ENCODE data around the gene ZNF367. TPM values are rescaled to one million over a fixed set of nuclear protein-coding genes. Genes with fewer than 3 reads are reported as not detected.

Gene ZNF367
- total RNA-seq, 4 donors from 2014 or later: 2.2 to 7.1 (median 4.6) TPM

DNA sequence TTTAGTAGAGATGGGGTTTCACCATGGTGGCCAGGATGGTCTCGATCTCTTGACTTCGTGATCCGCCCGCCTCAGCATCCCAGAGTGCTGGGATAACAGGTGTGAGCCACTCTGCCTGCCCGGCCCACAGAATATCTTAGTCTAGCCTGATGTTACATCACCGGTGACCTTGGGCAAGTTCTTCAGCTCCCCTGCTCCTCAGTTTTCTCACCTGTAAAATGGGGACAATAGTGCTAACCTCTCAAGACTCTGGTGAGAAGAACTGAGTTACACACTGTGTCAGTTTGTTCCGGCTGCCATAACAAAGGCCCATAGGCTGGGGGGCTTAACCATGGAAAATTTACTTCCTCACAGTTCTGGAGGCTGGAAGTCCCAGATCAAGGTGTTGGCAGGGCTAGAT is 19.3 kb upstream of the ZNF367 start:
- TF ChIP-seq POLR2A (IDR thresholded peaks at IDR 0.05): no peak
- TF ChIP-seq CTCF (IDR thresholded peaks at IDR 0.05): no peak

DNA sequence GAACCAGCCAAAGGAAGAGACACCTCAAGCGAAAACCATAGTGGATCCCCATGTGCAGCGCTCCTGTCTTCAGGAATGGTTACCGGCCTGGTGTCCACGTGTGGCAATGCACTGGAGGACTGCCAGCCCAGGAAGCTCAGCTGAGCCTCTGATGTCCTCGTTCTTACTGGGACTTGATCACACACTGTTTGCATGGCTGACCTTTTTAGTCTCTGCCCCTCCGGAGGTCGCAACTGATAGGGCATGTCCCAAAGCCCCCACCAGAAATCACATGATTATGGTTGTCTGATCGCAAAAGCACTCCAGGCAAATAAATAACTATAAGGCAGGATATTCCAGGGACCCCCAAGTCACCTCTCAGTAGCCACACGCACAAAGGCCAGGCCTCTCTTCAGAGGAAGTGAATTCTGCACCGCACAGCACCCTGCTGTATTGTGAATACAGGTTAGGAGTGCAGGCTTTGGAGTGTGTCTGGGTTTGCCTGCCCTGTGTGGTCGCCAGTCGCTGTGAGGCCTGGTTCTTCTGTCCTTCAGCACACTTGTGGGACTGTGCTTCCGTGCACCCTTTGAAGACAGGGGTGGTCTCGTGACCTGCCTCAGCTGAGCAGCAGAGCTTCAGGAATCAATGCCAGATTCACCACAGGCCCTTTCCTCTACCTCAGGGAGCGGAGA is 18.4 kb upstream of the ZNF367 start:
- DNase-seq: no peak
- intact Hi-C loops (cut with DNase I): loop anchor here (10.0 kb wide), 1 partner anchor 228 kb away; no protein-coding TSS in a partner anchor
- WGBS, 2 donors: 87 to 97% methylated on average over 5 to 7 of the region's 15 CpGs

More for the DNA sequence above, 19.3 kb upstream of the ZNF367 start:
- peaks cover 0 to 4% (median 0%) of the 10 kb centered on the region in 3 donors for H3K9me3 ChIP-seq
- no peaks in the 10 kb centered on the region for H3K4me1 ChIP-seq
- no peak overlapping the region for H3K27ac ChIP-seq
- WGBS, 2 donors: 95 to 100% methylated on average over 3 to 7 of the region's 7 CpGs
- DNase-seq: no peak
- intact Hi-C loops (cut with DNase I): loop anchor here (10.0 kb wide), 1 partner anchor 227 kb away; no protein-coding TSS in a partner anchor
- no peaks in the 10 kb centered on the region for H3K27me3 ChIP-seq
- no peak overlapping the region for H3K4me3 ChIP-seq
- H3K36me3 ChIP-seq: no peaks in the 10 kb centered on the region

GRCh38 chr9:96436063-96436455 is 17.9 kb upstream of the ZNF367 start:
- Histone ChIP-seq H3K9me3 (peaks cover 0 to 4% (median 0%) of the 10 kb centered on the region in 3 donors), H3K27ac (no peak overlapping the region), H3K27me3 (no peaks in the 10 kb centered on the region), H3K4me3 (no peak overlapping the region), H3K36me3 (no peaks in the 10 kb centered on the region), H3K4me1 (no peaks in the 10 kb centered on the region)
- no peak for DNase-seq
- TF ChIP-seq POLR2A (IDR thresholded peaks at IDR 0.05) (no peak), CTCF (IDR thresholded peaks at IDR 0.05) (no peak)
- intact Hi-C loops (cut with DNase I): loop anchor here (10.0 kb wide), 1 partner anchor 229 kb away; no protein-coding TSS in a partner anchor
- 62 to 80% methylated on average over 2 of the region's 2 CpGs for WGBS, 2 donors

More for the DNA sequence above, 18.4 kb upstream of the ZNF367 start:
- Histone ChIP-seq H3K27ac (no peak overlapping the region), H3K27me3 (no peaks in the 10 kb centered on the region), H3K4me3 (no peak overlapping the region), H3K4me1 (no peaks in the 10 kb centered on the region), H3K36me3 (no peaks in the 10 kb centered on the region), H3K9me3 (peaks cover 0 to 4% (median 0%) of the 10 kb centered on the region in 3 donors)
- no peak for TF ChIP-seq POLR2A (IDR thresholded peaks at IDR 0.05)
- no peak for TF ChIP-seq CTCF (IDR thresholded peaks at IDR 0.05)

DNA sequence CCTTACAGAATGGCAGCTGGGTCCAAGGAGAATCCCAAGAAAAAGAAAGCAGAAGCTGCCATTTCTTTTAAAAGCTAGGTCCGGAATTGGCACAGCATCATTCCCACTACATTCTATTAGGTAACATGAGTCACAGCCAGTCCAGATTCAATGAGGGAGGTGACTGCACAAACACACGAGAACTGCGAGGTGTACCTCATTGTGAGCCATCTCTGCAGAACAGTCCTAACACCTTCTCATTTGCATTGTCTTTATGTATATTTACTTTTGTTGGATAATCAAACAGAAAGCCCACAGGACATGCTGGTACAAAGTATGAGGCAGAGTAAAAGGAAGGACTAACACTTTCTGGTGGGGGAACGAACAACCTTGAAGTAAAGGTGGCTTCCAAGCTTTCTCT is 17.2 kb upstream of the ZNF367 start:
- Histone ChIP-seq H3K27me3 (no peaks in the 10 kb centered on the region), H3K9me3 (peaks cover 0 to 4% (median 0%) of the 10 kb centered on the region in 3 donors), H3K36me3 (no peaks in the 10 kb centered on the region), H3K27ac (no peak overlapping the region), H3K4me3 (no peak overlapping the region), H3K4me1 (no peaks in the 10 kb centered on the region)
- no peak for DNase-seq
- intact Hi-C loops (cut with DNase I): loop anchor here (10.0 kb wide), 1 partner anchor 229 kb away; no protein-coding TSS in a partner anchor
- TF ChIP-seq POLR2A (IDR thresholded peaks at IDR 0.05) (no peak), CTCF (IDR thresholded peaks at IDR 0.05) (no peak)
- WGBS, 2 donors: 47 to 51% methylated on average over 4 of the region's 4 CpGs

DNA sequence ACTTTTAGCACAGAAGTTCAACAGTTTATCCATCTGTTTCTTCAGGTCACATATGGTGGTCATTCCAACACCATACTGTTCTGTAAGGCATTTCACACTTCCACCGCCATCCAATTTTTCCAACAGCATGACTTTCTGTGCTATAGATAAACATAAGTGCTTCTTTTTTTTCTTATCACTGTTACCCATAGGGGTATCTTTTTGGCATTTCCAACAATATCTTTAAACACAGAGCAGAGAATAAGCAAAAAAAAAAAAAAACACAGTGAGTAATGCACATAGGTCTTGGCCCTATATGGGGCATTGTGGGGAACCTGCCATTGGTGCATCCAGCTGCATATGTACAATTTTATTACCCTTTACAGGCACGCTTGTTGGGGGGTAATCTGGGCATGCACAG is 12.2 kb upstream of the ZNF367 start:
- H3K27me3 ChIP-seq: no peaks in the 10 kb centered on the region
- no peaks in the 10 kb centered on the region for H3K4me1 ChIP-seq
- WGBS, 2 donors: 86 to 89% methylated on average over 2 of the region's 2 CpGs
- no peak for DNase-seq
- intact Hi-C loops (cut with DNase I): loop anchor here (10.0 kb wide), 1 partner anchor 234 kb away; no protein-coding TSS in a partner anchor
- H3K27ac ChIP-seq: no peak overlapping the region
- no peak for TF ChIP-seq POLR2A (IDR thresholded peaks at IDR 0.05)
- no peak for TF ChIP-seq CTCF (IDR thresholded peaks at IDR 0.05)
- no peaks in the 10 kb centered on the region for H3K36me3 ChIP-seq
- no peak overlapping the region for H3K4me3 ChIP-seq
- peaks cover 0 to 4% (median 0%) of the 10 kb centered on the region in 3 donors for H3K9me3 ChIP-seq
